WTC11 (cell line): ENCODE measurements around the gene TGFBI. TPM values are rescaled to one million over a fixed set of nuclear protein-coding genes. Genes with fewer than 3 reads are reported as not detected.

Experiments used
- ATAC-seq: fragments of 200-7000 bp; cut with Tn5 transposase; 2 replicates; pipeline ENCODE4 v1.10.0; 2021; ENCODE audit warnings: mild to moderate bottlenecking, moderate library complexity
- CTCF ChIA-PET: fragments of 300-600 bp; sonication (Branson Sonifier 250); formaldehyde crosslinking; loops from one replicate; lab custom pipeline; 2021; ENCODE audit warnings: antibody characterized with exemption; lab: Charles Lee
- POLR2A ChIA-PET: fragments of 350-600 bp; sonication (Branson Sonifier 250); formaldehyde crosslinking; loops from one replicate; lab custom pipeline; 2021; ENCODE audit warnings: antibody characterized with exemption; lab: Charles Lee
- DNase-seq: peaks from one replicate; pipeline ENCODE4 v3.0.0; 2021; ENCODE audit warnings: low spot score
- H3K27ac Mint-ChIP-seq: 2 replicates; pipeline ENCODE4 v1.8.0; 2021; ENCODE audit warnings: mixed read lengths
- H3K27me3 Mint-ChIP-seq: 2 replicates; pipeline ENCODE4 v1.8.0; 2021; ENCODE audit warnings: low read depth, mild to moderate bottlenecking, moderate library complexity, mixed read lengths
- H3K36me3 Mint-ChIP-seq: 2 replicates; pipeline ENCODE4 v1.8.0; 2021; ENCODE audit warnings: mixed read lengths
- H3K4me1 Mint-ChIP-seq: 2 replicates; pipeline ENCODE4 v1.8.0; 2022; ENCODE audit warnings: mixed read lengths
- H3K4me3 Mint-ChIP-seq: 2 replicates; pipeline ENCODE4 v1.8.0; 2021; ENCODE audit warnings: mild to moderate bottlenecking, moderate library complexity, mixed read lengths
- H3K9me3 Mint-ChIP-seq: 2 replicates; pipeline ENCODE4 v1.8.0; 2021; ENCODE audit warnings: mixed read lengths
- CREM ChIP-seq: sonication (generic); formaldehyde crosslinking; IDR thresholded peaks from 2 replicates; pipeline ENCODE4 v1.8.1; 2022; ENCODE audit warnings: mild to moderate bottlenecking, missing genetic modification reagents, moderate library complexity
- ESRRA ChIP-seq: sonication (generic); formaldehyde crosslinking; IDR thresholded peaks from 2 replicates; pipeline ENCODE4 v1.8.1; 2022; ENCODE audit warnings: mild to moderate bottlenecking, missing genetic modification reagents, borderline replicate concordance
- ETV6 ChIP-seq: sonication (generic); formaldehyde crosslinking; IDR thresholded peaks from 2 replicates; pipeline ENCODE4 v1.8.1; 2022; ENCODE audit warnings: mild to moderate bottlenecking, missing genetic modification reagents
- IRF2 ChIP-seq: sonication (generic); formaldehyde crosslinking; IDR thresholded peaks from 2 replicates; pipeline ENCODE4 v1.8.0; 2022; ENCODE audit warnings: low read depth, missing genetic modification reagents, borderline replicate concordance
- KAT7 ChIP-seq: sonication (generic); formaldehyde crosslinking; IDR thresholded peaks from 2 replicates; pipeline ENCODE4 v1.8.1; 2023; ENCODE audit warnings: missing genetic modification reagents, mild to moderate bottlenecking, borderline replicate concordance
- MYBL2 ChIP-seq: sonication (generic); formaldehyde crosslinking; IDR thresholded peaks from 2 replicates; pipeline ENCODE4 v1.8.1; 2023; ENCODE audit warnings: mild to moderate bottlenecking, moderate library complexity, missing genetic modification reagents
- NR1H2 ChIP-seq: sonication (generic); formaldehyde crosslinking; IDR thresholded peaks from 2 replicates; pipeline ENCODE4 v1.9.0; 2021; ENCODE audit warnings: mild to moderate bottlenecking, moderate library complexity, missing genetic modification reagents
- SMAD3 ChIP-seq: sonication (generic); formaldehyde crosslinking; IDR thresholded peaks from 2 replicates; pipeline ENCODE4 v1.8.0; 2022; ENCODE audit warnings: missing genetic modification reagents, mild to moderate bottlenecking, borderline replicate concordance
- SOX15 ChIP-seq: fragments of 250-450 bp; sonication (Bioruptor Pico); IDR thresholded peaks from 2 replicates; pipeline ENCODE4 v1.9.0; 2021; ENCODE audit warnings: mild to moderate bottlenecking
- TCF7 ChIP-seq: sonication (generic); formaldehyde crosslinking; IDR thresholded peaks from 2 replicates; pipeline ENCODE4 v1.8.0; 2022; ENCODE audit warnings: mild to moderate bottlenecking, low read depth, missing genetic modification reagents, moderate library complexity
- TEAD4 ChIP-seq: sonication (generic); formaldehyde crosslinking; IDR thresholded peaks from 2 replicates; pipeline ENCODE4 v1.8.0; 2022; ENCODE audit warnings: mild to moderate bottlenecking, missing genetic modification reagents
- total RNA-seq: library from RNA; stranded (reverse); gene quantifications from 3 replicates; pipeline ENCODE4 v1.2.3, GENCODE V29; 2021
- TF ChIP-seq, protein P1 (sequence below): fragments of 250-450 bp; sonication (Bioruptor Pico); IDR thresholded peaks from 2 replicates; pipeline ENCODE4 v1.9.0; 2021; ENCODE audit warnings: moderate library complexity, mild to moderate bottlenecking, inconsistent platforms, borderline replicate concordance
- TF ChIP-seq, protein P2 (sequence below): sonication (generic); formaldehyde crosslinking; IDR thresholded peaks from 2 replicates; pipeline ENCODE4 v1.8.1; 2022; ENCODE audit warnings: low read depth, mild to moderate bottlenecking, moderate library complexity, missing genetic modification reagents, borderline replicate concordance
- TF ChIP-seq, protein P3 (sequence below): fragments of 250-450 bp; sonication (Bioruptor Pico); conservative IDR thresholded peaks from 2 replicates; pipeline ENCODE4 v1.9.0; 2021; ENCODE audit warnings: mild to moderate bottlenecking
- TF ChIP-seq, protein P4 (sequence below): sonication (generic); formaldehyde crosslinking; conservative IDR thresholded peaks from 2 replicates; pipeline ENCODE4 v1.8.1; 2023; ENCODE audit warnings: mild to moderate bottlenecking, low read depth, missing genetic modification reagents, moderate library complexity
- TF ChIP-seq, protein P5 (sequence below): fragments of 250-450 bp; sonication (Bioruptor Pico); IDR thresholded peaks from 2 replicates; pipeline ENCODE4 v1.8.0; 2021; ENCODE audit warnings: mild to moderate bottlenecking
- TF ChIP-seq, protein P6 (sequence below): sonication (generic); formaldehyde crosslinking; IDR thresholded peaks from 2 replicates; pipeline ENCODE4 v1.8.0; 2022; ENCODE audit warnings: mild to moderate bottlenecking, missing genetic modification reagents
- TF ChIP-seq, protein P7 (sequence below): fragments of 250-450 bp; sonication (Bioruptor Pico); IDR thresholded peaks from 2 replicates; pipeline ENCODE4 v1.9.0; 2021; ENCODE audit warnings: mild to moderate bottlenecking
- TF ChIP-seq, protein P8 (sequence below): fragments of 250-450 bp; sonication (Bioruptor Pico); IDR thresholded peaks from 2 replicates; pipeline ENCODE4 v2.1.2; 2022; ENCODE audit warnings: mild to moderate bottlenecking, moderate library complexity
- TF ChIP-seq, protein P9 (sequence below): sonication (generic); formaldehyde crosslinking; IDR thresholded peaks from 2 replicates; pipeline ENCODE4 v1.8.1; 2022; ENCODE audit warnings: mild to moderate bottlenecking, missing genetic modification reagents, moderate library complexity, borderline replicate concordance
- TF ChIP-seq, protein P10 (sequence below): sonication (generic); formaldehyde crosslinking; IDR thresholded peaks from 2 replicates; pipeline ENCODE4 v1.8.0; 2023; ENCODE audit warnings: missing genetic modification reagents

TGFBI gene
- total RNA-seq, 1 experiment from 2014 or later: 7.2 TPM

DNA sequence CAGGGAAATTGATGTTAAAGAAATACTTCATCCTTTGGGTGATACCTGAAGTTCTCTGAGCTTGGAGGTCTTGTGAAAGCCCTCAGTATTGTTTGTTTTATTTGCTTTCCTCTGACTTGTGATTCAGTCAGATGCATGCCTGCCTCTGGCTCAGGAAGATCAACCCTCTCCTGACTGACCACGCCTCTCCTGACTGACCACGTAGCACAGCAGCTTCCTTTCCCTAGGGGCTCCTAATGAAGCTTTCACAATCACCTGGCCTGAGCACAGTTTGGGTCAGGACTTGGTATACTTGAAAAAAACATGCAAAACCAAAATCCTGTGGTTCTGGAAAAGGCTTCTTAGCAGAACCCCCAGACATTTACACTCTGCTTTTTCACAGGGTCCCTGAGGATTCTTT is 3.8 kb downstream of the TGFBI start (continued):
- TF ChIP-seq TEAD4 (CRISPR knock-in tag) (no peak), TCF7 (CRISPR knock-in tag) (no peak), IRF2 (CRISPR knock-in tag) (no peak), SOX15 (CRISPR knock-in tag) (no peak), ETV6 (CRISPR knock-in tag) (no peak), NR1H2 (CRISPR knock-in tag) (no peak)
- TF ChIP-seq, protein P1, sequence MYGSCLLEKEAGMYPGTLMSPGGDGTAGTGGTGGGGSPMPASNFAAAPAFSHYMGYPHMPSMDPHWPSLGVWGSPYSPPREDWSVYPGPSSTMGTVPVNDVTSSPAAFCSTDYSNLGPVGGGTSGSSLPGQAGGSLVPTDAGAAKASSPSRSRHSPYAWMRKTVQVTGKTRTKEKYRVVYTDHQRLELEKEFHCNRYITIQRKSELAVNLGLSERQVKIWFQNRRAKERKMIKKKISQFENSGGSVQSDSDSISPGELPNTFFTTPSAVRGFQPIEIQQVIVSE: no peak
- TF ChIP-seq, protein P2, sequence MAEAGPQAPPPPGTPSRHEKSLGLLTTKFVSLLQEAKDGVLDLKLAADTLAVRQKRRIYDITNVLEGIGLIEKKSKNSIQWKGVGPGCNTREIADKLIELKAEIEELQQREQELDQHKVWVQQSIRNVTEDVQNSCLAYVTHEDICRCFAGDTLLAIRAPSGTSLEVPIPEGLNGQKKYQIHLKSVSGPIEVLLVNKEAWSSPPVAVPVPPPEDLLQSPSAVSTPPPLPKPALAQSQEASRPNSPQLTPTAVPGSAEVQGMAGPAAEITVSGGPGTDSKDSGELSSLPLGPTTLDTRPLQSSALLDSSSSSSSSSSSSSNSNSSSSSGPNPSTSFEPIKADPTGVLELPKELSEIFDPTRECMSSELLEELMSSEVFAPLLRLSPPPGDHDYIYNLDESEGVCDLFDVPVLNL: no peak
- TF ChIP-seq, protein P3, sequence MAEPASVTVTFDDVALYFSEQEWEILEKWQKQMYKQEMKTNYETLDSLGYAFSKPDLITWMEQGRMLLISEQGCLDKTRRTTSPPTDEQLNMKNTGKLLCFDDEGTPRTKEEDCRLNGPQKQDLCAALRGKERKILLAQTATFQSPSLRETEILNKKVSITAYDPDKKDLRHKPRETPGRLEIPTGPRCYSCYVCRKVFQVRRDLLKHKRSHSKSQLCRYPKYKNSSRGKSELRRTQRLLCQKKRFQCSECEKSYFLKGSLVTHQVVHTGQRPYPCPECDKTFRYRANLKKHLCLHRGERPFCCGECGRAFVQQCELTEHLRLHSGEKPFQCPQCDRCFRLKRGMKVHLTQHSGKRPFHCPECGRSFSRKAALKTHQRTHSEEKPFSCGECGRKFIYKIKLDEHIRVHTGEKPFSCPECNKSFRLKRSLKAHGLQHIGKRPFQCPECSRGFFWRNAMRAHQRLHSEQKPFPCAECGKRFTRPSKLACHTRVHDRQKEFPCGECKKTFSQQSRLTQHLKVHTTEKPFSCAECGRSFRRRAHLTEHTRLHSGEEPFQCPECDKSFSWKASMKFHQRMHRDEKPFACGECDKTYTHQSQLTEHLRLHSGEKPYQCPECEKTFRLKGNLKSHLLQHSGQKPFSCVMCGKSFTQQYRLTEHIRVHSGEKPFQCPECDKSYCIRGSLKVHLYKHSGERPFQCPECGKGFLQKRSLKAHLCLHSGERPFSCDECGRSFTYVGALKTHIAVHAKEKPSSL (CRISPR knock-in tag): no peak
- TF ChIP-seq, protein P4, sequence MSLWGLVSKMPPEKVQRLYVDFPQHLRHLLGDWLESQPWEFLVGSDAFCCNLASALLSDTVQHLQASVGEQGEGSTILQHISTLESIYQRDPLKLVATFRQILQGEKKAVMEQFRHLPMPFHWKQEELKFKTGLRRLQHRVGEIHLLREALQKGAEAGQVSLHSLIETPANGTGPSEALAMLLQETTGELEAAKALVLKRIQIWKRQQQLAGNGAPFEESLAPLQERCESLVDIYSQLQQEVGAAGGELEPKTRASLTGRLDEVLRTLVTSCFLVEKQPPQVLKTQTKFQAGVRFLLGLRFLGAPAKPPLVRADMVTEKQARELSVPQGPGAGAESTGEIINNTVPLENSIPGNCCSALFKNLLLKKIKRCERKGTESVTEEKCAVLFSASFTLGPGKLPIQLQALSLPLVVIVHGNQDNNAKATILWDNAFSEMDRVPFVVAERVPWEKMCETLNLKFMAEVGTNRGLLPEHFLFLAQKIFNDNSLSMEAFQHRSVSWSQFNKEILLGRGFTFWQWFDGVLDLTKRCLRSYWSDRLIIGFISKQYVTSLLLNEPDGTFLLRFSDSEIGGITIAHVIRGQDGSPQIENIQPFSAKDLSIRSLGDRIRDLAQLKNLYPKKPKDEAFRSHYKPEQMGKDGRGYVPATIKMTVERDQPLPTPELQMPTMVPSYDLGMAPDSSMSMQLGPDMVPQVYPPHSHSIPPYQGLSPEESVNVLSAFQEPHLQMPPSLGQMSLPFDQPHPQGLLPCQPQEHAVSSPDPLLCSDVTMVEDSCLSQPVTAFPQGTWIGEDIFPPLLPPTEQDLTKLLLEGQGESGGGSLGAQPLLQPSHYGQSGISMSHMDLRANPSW (CRISPR knock-in tag): no peak

DNA sequence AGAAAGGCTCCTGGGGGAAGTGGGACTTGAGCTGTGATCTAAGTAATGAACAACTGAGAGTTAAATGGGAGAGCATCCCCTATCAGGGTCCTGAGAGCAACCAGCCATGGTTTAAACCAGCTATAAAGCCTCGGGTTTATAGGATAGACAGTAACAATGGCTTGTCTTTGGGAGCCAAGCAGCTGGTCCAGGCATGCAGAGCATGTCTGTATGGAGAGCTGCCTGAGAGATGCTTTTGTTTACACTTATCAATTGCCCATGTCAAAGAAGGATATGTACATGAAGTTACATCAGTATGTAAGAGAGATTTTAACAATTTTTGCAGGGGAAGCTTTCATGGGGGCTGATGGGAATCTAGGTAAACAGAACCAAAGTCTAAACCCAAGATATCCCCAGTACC is 4.4 kb downstream of the TGFBI start:
- Mint-ChIP-seq H3K4me1 (peaks cover 8% of the 10 kb centered on the region), H3K4me3 (no peak overlapping the region)
- POLR2A ChIA-PET: no interaction called here
- TF ChIP-seq, protein P5, sequence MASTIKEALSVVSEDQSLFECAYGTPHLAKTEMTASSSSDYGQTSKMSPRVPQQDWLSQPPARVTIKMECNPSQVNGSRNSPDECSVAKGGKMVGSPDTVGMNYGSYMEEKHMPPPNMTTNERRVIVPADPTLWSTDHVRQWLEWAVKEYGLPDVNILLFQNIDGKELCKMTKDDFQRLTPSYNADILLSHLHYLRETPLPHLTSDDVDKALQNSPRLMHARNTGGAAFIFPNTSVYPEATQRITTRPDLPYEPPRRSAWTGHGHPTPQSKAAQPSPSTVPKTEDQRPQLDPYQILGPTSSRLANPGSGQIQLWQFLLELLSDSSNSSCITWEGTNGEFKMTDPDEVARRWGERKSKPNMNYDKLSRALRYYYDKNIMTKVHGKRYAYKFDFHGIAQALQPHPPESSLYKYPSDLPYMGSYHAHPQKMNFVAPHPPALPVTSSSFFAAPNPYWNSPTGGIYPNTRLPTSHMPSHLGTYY (CRISPR knock-in tag): no peak
- no peak for TF ChIP-seq SMAD3 (CRISPR knock-in tag)
- TF ChIP-seq ESRRA (CRISPR knock-in tag): no peak
- TF ChIP-seq, protein P6, sequence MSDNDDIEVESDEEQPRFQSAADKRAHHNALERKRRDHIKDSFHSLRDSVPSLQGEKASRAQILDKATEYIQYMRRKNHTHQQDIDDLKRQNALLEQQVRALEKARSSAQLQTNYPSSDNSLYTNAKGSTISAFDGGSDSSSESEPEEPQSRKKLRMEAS (CRISPR knock-in tag): no peak
- TF ChIP-seq, protein P7, sequence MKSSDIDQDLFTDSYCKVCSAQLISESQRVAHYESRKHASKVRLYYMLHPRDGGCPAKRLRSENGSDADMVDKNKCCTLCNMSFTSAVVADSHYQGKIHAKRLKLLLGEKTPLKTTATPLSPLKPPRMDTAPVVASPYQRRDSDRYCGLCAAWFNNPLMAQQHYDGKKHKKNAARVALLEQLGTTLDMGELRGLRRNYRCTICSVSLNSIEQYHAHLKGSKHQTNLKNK: no peak
- TF ChIP-seq, protein P8, sequence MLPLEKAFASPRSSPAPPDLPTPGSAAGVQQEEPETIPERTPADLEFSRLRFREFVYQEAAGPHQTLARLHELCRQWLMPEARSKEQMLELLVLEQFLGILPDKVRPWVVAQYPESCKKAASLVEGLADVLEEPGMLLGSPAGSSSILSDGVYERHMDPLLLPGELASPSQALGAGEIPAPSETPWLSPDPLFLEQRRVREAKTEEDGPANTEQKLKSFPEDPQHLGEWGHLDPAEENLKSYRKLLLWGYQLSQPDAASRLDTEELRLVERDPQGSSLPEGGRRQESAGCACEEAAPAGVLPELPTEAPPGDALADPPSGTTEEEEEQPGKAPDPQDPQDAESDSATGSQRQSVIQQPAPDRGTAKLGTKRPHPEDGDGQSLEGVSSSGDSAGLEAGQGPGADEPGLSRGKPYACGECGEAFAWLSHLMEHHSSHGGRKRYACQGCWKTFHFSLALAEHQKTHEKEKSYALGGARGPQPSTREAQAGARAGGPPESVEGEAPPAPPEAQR (CRISPR knock-in tag): no peak
- TF ChIP-seq MYBL2 (CRISPR knock-in tag): no peak
- no peak for TF ChIP-seq KAT7 (CRISPR knock-in tag)
- TF ChIP-seq CREM (CRISPR knock-in tag): no peak
- TF ChIP-seq, protein P9, sequence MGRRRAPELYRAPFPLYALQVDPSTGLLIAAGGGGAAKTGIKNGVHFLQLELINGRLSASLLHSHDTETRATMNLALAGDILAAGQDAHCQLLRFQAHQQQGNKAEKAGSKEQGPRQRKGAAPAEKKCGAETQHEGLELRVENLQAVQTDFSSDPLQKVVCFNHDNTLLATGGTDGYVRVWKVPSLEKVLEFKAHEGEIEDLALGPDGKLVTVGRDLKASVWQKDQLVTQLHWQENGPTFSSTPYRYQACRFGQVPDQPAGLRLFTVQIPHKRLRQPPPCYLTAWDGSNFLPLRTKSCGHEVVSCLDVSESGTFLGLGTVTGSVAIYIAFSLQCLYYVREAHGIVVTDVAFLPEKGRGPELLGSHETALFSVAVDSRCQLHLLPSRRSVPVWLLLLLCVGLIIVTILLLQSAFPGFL: no peak
- TF ChIP-seq, protein P10, sequence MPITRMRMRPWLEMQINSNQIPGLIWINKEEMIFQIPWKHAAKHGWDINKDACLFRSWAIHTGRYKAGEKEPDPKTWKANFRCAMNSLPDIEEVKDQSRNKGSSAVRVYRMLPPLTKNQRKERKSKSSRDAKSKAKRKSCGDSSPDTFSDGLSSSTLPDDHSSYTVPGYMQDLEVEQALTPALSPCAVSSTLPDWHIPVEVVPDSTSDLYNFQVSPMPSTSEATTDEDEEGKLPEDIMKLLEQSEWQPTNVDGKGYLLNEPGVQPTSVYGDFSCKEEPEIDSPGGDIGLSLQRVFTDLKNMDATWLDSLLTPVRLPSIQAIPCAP: no peak
- TF ChIP-seq, all 79 proteins: peak for 0
- peaks cover 4% of the 10 kb centered on the region; the same call in 1 of the 2 replicates for H3K36me3 Mint-ChIP-seq
- DNase-seq (no peak), ATAC-seq (no peak)
- H3K9me3 Mint-ChIP-seq: peaks cover 3% of the 10 kb centered on the region
- H3K27ac Mint-ChIP-seq: no peak overlapping the region
- peaks cover 35% of the 10 kb centered on the region for H3K27me3 Mint-ChIP-seq
- CTCF ChIA-PET: interaction anchor here (1.2 kb wide), 1 partner anchor 25 kb away, joined by 3 read pairs; no protein-coding TSS in a partner anchor
